NCI-H526 treated with DMSO at 0.1 percent for 48 hours (cell line): ENCODE data around the gene RHOA.

Source experiments
- DNase-seq: peaks from one replicate; lab custom pipeline; 2025; lab: John Stamatoyannopoulos, UW

The RHOA gene

DNA sequence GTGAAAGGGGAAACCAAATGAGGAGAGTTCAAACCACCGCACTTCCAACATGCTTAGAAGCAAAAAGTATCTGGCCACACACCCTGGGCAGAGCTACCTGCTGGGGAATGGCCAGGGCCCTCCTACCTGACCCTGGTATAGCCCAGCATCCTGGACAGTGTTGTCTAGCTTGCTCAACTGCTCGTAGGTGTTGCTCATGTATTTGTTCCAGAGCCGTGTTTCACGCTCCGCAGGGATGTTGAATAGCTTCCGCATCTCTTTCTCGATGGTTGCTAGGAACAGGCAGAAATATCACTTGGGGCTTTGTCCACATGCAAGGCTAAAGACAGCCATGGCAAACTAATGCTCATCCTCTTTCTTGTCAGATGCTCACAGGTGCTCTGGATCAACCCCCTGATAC lies 87.0 kb downstream of the RHOA start:
- DNase-seq: no peak

GRCh38 chr3:49316696-49317457 lies 94.9 kb downstream of the RHOA start:
- no peak for DNase-seq

GRCh38 chr3:49313896-49314688 lies 97.7 kb downstream of the RHOA start:
- no peak for DNase-seq

- DNase-seq: no peak
Measured at GRCh38 chr3:49311283-49311682, 100.5 kb downstream of the RHOA start.

DNA sequence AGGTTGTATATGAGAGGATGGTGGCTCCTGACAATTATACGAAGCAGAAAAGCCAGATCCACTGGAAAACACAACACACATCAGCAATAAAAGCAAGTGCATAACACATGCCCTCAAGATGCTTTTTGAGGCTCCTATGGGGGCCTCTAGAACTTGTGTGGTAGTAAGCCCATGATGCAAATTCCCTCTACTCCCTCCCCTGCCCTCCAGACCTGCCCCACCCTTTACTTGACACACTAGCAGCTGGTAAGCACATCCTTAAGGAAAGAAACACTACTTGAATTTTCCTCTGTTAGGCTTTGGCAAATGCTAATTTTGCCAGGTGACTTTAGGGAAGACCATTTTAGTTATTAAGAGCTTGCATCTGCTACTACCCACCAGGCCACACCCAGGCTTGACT lies 101.1 kb downstream of the RHOA start:
- DNase-seq: no peak
